Calu3 (cell line): ENCODE measurements around the gene POLR2H. TPM values are rescaled to one million over a fixed set of nuclear protein-coding genes. Genes with fewer than 3 reads are reported as not detected.

Experiments
- BruUV-seq: library from RNA; stranded (reverse); fragments of 400-500 nt; replicated peaks from 2 replicates; lab custom pipeline; 2021; lab: Mats Ljungman, UMichigan
- CTCF ChIA-PET: fragments of 300-600 bp; sonication (Branson Sonifier 250); formaldehyde crosslinking; loops from one replicate; lab custom pipeline; 2022; ENCODE audit warnings: antibody characterized with exemption; lab: Charles Lee
- DNase-seq: peaks from one replicate; pipeline ENCODE4 v3.0.0; 2022
- H3K27ac Mint-ChIP-seq: one replicate; pipeline ENCODE4 v1.8.0; 2022; ENCODE audit warnings: mixed read lengths; ENCODE audit not compliant: unreplicated experiment
- H3K27me3 Mint-ChIP-seq: one replicate; pipeline ENCODE4 v1.8.0; 2022; ENCODE audit warnings: mixed read lengths; ENCODE audit not compliant: unreplicated experiment
- H3K36me3 Mint-ChIP-seq: one replicate; pipeline ENCODE4 v1.8.0; 2022; ENCODE audit warnings: mild to moderate bottlenecking, moderate library complexity, mixed read lengths; ENCODE audit not compliant: insufficient read depth, unreplicated experiment
- H3K4me1 Mint-ChIP-seq: one replicate; pipeline ENCODE4 v1.8.0; 2022; ENCODE audit warnings: mild to moderate bottlenecking, low read depth, mixed read lengths; ENCODE audit not compliant: unreplicated experiment
- H3K4me3 Mint-ChIP-seq: one replicate; pipeline ENCODE4 v1.8.0; 2022; ENCODE audit warnings: mild to moderate bottlenecking, low read depth, moderate library complexity, mixed read lengths; ENCODE audit not compliant: unreplicated experiment
- H3K9me3 Mint-ChIP-seq: one replicate; pipeline ENCODE4 v1.8.0; 2022; ENCODE audit warnings: low read depth, mixed read lengths; ENCODE audit not compliant: unreplicated experiment
- intact Hi-C: fragments of 100-400 bp; cut with micrococcal nuclease; formaldehyde crosslinking; loops from one replicate; pipeline ENCODE4 v1.10.0; 2022; ENCODE audit not compliant: unreplicated experiment
- total RNA-seq: library from RNA; stranded (reverse); gene quantifications from 2 replicates; pipeline ENCODE4 v1.2.3, GENCODE V29; 2022
- TF ChIP-seq, protein P1 (sequence below): fragments of 200-600 bp; IDR thresholded peaks from one replicate; pipeline ENCODE4 v1.8.0; 2022; ENCODE audit warnings: antibody characterized with exemption; ENCODE audit not compliant: unreplicated experiment

Gene POLR2H
- total RNA-seq, 1 experiment from 2014 or later = 128 TPM

- H3K36me3 Mint-ChIP-seq = no peaks in the 10 kb centered on the region
- no peak overlapping the region for H3K27ac Mint-ChIP-seq
- H3K4me3 Mint-ChIP-seq = no peak overlapping the region
- H3K9me3 Mint-ChIP-seq = no peaks in the 10 kb centered on the region
- intact Hi-C loops = no loop called here
- no peaks in the 10 kb centered on the region for H3K4me1 Mint-ChIP-seq
- TF ChIP-seq, protein P1, sequence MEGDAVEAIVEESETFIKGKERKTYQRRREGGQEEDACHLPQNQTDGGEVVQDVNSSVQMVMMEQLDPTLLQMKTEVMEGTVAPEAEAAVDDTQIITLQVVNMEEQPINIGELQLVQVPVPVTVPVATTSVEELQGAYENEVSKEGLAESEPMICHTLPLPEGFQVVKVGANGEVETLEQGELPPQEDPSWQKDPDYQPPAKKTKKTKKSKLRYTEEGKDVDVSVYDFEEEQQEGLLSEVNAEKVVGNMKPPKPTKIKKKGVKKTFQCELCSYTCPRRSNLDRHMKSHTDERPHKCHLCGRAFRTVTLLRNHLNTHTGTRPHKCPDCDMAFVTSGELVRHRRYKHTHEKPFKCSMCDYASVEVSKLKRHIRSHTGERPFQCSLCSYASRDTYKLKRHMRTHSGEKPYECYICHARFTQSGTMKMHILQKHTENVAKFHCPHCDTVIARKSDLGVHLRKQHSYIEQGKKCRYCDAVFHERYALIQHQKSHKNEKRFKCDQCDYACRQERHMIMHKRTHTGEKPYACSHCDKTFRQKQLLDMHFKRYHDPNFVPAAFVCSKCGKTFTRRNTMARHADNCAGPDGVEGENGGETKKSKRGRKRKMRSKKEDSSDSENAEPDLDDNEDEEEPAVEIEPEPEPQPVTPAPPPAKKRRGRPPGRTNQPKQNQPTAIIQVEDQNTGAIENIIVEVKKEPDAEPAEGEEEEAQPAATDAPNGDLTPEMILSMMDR = no peak
- CTCF ChIA-PET = interaction anchor here (0.9 kb wide), 1 partner anchor 9 kb away, joined by 5 read pairs; no protein-coding TSS in a partner anchor
- no TSS peak for BruUV-seq
- DNase-seq = peak; percentile 49
- H3K27me3 Mint-ChIP-seq = peaks cover 94% of the 10 kb centered on the region
Measured at GRCh38 chr3:184380185-184380626, 18.7 kb downstream of the POLR2H start.

GRCh38 chr3:184380627-184381260 lies 19.2 kb downstream of the POLR2H start:
- Mint-ChIP-seq H3K4me1 (no peaks in the 10 kb centered on the region), H3K27me3 (peaks cover 94% of the 10 kb centered on the region), H3K4me3 (no peak overlapping the region), H3K9me3 (no peaks in the 10 kb centered on the region), H3K36me3 (no peaks in the 10 kb centered on the region), H3K27ac (no peak overlapping the region)
- intact Hi-C loops = no loop called here
- BruUV-seq = no TSS peak
- no peak for DNase-seq
- CTCF ChIA-PET = interaction anchor here (0.9 kb wide), 1 partner anchor 9 kb away, joined by 5 read pairs; no protein-coding TSS in a partner anchor
- TF ChIP-seq, protein P1 = no peak

DNA sequence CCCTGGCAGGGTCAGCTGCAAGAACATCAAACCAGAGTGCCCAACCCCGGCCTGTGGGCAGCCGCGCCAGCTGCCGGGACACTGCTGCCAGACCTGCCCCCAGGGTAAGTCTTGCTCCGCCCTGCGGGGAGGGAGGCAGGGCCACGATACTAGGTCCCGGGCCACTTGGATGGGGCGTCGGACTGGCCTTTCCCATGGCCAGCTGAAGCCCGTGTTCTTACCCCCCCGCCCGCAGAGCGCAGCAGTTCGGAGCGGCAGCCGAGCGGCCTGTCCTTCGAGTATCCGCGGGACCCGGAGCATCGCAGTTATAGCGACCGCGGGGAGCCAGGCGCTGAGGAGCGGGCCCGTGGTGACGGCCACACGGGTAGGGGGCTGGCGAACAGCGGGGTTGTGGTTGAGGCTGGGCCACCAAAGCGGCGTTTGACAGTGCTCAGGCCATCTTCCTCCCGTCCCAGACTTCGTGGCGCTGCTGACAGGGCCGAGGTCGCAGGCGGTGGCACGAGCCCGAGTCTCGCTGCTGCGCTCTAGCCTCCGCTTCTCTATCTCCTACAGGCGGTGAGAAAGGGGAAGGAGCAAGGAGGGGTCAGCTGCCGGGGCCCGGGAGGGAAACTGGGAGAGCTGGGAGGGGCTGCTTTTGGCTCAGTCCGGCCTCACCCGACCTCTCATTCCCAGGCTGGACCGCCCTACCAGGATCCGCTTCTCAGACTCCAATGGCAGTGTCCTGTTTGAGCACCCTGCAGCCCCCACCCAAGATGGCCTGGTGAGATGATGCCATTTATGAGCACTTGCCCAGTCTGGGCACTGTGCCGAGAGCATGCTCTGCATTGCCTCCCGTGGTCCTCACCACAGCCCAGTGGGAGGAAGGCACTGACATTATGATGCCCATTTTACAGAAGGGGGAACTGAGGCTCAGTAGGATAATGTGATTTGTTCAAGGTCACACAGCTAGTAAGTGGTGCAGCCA lies 20.0 kb downstream of the POLR2H start:
- Mint-ChIP-seq H3K36me3 (no peaks in the 10 kb centered on the region), H3K27ac (no peak overlapping the region), H3K4me1 (no peaks in the 10 kb centered on the region), H3K4me3 (no peak overlapping the region), H3K27me3 (peaks cover 94% of the 10 kb centered on the region), H3K9me3 (no peaks in the 10 kb centered on the region)
- intact Hi-C loops = no loop called here
- peak; percentile 25 for DNase-seq
- CTCF ChIA-PET = interaction anchor here (0.9 kb wide), 1 partner anchor 10 kb away, joined by 5 read pairs; no protein-coding TSS in a partner anchor
- TF ChIP-seq, protein P1 = no peak
- no TSS peak for BruUV-seq

DNA sequence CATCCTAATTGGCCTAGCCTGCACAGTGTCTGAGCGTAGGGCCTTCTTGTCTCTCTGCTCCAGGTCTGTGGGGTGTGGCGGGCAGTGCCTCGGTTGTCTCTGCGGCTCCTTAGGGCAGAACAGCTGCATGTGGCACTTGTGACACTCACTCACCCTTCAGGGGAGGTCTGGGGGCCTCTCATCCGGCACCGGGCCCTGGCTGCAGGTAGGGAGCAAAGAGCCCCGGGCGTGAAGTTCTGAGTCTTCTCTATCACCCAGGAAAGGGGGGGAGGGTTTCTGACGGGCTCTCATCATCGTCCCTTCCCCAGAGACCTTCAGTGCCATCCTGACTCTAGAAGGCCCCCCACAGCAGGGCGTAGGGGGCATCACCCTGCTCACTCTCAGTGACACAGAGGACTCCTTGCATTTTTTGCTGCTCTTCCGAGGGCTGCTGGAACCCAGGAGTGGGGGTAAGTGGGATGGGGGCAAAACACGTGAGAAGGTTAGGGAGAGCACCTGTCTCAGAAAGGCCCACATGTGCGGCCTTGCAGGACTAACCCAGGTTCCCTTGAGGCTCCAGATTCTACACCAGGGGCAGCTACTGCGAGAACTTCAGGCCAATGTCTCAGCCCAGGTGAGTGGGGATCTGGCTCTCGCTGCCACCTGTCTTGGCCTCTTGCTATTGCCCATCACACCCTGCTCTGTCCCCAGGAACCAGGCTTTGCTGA lies 21.0 kb downstream of the POLR2H start:
- TF ChIP-seq, protein P1 = no peak
- Mint-ChIP-seq H3K27me3 (peaks cover 94% of the 10 kb centered on the region), H3K27ac (no peak overlapping the region), H3K4me3 (no peak overlapping the region), H3K4me1 (no peaks in the 10 kb centered on the region), H3K9me3 (no peaks in the 10 kb centered on the region), H3K36me3 (no peaks in the 10 kb centered on the region)
- intact Hi-C loops = no loop called here
- DNase-seq = no peak
- CTCF ChIA-PET = interaction anchor here (1.4 kb wide), 1 partner anchor 30 kb away, joined by 3 read pairs; no protein-coding TSS in a partner anchor
- no TSS peak for BruUV-seq
